H1 (cell line): ENCODE measurements around the gene PRSS38. TPM values are rescaled to one million over a fixed set of nuclear protein-coding genes. Genes with fewer than 3 reads are reported as not detected.

Source experiments
- KDM4A ChIP-seq: IDR thresholded peaks from one replicate; pipeline ENCODE4 v1.7.1; 2012; ENCODE audit warnings: low read depth, mild to moderate bottlenecking, moderate library complexity, low read length, inconsistent platforms; ENCODE audit not compliant: severe bottlenecking
- NRF1 ChIP-seq: IDR thresholded peaks from 2 replicates; pipeline ENCODE4 v1.6.1; 2011; ENCODE audit warnings: mild to moderate bottlenecking, low read depth, low read length, improper control_type of control experiment
- polyA plus RNA-seq, 7 experiments: library from polyadenylated mRNA; depleted of rRNA in 3 of 7; stranded (reverse) in 5 of 7; unstranded in 2 of 7; fragments of >200 nt in 5 of 7; fragments of 200-250 nt in 2 of 7; gene quantifications; 1 replicate in 5 of 7; 2 replicates in 1 of 7; 4 replicates in 1 of 7; pipeline versions ENCODE4 v1.2.1 to v1.2.3, GENCODE V29; 2011 to 2013; ENCODE audit warnings: missing spikeins in 2 of 7, mixed read lengths in 2 of 7
- total RNA-seq: library from RNA; stranded (reverse); fragmentation: NEBNext Ultra II Directional; extraction: Animal tissue kit (Norgen Biotek cat#: 25700); gene quantifications from 2 replicates; pipeline ENCODE4 v1.2.1, GENCODE V29; 2021

Gene PRSS38
- total and polyA plus RNA-seq, 2 of the 8 experiments (the other 6 are each of a cell fraction or from before 2014, with no cell fraction given): not detected

DNA sequence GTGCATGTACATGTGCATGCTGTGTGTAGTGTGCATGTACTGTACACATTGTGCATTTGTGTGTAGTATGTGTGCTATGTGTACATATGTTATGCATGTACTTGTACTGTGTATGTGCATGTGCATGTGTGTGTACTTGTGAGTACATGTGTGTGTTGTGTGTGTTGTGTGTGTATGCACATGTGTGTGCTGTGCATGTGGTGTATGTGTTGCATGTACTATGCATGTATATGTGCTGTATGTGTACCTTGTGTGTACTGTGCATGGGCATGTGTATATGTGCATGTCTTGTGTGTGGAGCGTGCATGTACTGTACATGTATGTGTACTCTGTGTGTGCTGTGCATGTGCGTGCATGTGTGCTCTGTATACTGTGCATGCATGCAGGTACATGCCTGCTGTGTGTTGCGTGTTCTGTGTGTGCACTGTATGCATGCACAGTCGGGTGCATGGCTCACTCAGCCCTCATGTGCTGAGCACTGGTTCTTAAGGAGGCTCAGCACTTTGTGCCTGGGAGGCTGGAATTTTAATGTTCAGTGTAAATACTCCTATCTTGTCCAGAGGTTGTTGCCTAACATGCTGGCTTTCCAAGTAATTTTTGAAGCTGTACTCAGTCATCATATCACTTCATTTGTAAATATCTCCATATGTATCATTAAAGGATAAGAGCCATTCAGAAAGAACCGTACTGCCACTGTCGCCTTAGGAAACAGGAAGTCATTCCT is 47.9 kb upstream of the PRSS38 start (continued):
- TF ChIP-seq NRF1 (no peak), KDM4A (no peak)
